Breast epithelium (tissue), 3 donors: ENCODE measurements around the gene ERN1.

Experiments
- POLR2A ChIP-seq: fragments of 450-650 bp; IDR thresholded peaks from one replicate; pipeline ENCODE4 v1.6.1; 2016; ENCODE audit warnings: antibody characterized with exemption, mild to moderate bottlenecking, moderate library complexity
- TF ChIP-seq, protein P1 (sequence below), 3 donors: fragments of 450-650 bp; IDR thresholded peaks; one replicate each; pipeline ENCODE4 v1.5.1; 2016 to 2017; ENCODE audit warnings: antibody characterized with exemption in 3 of 3, mild to moderate bottlenecking in 3 of 3, moderate library complexity in 3 of 3

DNA sequence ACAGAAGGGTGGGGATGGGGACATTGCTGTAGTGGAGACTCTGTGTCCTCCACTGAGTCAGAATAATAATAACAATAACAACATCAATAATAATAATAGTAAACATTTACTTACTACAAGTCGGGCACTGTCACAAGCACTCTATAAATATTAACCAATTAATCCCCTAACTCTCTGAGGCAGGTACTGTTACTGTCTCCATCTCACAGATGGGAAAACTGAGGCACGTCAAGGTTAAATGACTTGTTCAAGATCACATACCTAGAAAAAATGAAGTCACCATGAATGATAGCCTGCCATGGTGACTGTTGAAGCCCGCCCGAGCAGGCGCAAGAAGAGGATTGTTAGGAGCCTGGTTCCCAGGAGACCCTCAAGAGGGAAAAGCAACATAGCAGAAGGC is 121.6 kb downstream of the ERN1 start:
- TF ChIP-seq, protein P1, sequence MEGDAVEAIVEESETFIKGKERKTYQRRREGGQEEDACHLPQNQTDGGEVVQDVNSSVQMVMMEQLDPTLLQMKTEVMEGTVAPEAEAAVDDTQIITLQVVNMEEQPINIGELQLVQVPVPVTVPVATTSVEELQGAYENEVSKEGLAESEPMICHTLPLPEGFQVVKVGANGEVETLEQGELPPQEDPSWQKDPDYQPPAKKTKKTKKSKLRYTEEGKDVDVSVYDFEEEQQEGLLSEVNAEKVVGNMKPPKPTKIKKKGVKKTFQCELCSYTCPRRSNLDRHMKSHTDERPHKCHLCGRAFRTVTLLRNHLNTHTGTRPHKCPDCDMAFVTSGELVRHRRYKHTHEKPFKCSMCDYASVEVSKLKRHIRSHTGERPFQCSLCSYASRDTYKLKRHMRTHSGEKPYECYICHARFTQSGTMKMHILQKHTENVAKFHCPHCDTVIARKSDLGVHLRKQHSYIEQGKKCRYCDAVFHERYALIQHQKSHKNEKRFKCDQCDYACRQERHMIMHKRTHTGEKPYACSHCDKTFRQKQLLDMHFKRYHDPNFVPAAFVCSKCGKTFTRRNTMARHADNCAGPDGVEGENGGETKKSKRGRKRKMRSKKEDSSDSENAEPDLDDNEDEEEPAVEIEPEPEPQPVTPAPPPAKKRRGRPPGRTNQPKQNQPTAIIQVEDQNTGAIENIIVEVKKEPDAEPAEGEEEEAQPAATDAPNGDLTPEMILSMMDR (IDR thresholded peaks at IDR 0.05) = no peak
- TF ChIP-seq POLR2A = no peak
